HG03196 (cell line): Measurements from ENCODE around the gene ATP1A3.
"Not testable (repeated sequence)": the region's sequence is repeated elsewhere in the genome, so short reads cannot be mapped to it uniquely, and the experiment has no call there.

Experiments used
- ATAC-seq: cut with Tn5 transposase; IDR thresholded peaks from one replicate; pipeline ENCODE4 v1.9.1; 2021; ENCODE audit not compliant: unreplicated experiment

ATP1A3 gene

GRCh38 chr19:41993612-41994483 is at the start of gene ATP1A3:
Gene ATP1A3, minus strand, starts transcription at chr19:41994230. Its CDS starts 154 bp downstream, at chr19:41994076.
- ATAC-seq = no peak

GRCh38 chr19:42042455-42043170 is 48.6 kb upstream of the ATP1A3 start:
- no peak for ATAC-seq

GRCh38 chr19:42040491-42040890 is 46.5 kb upstream of the ATP1A3 start:
- ATAC-seq = not testable (repeated sequence)

GRCh38 chr19:42040031-42040430 is 46.0 kb upstream of the ATP1A3 start:
- ATAC-seq = no peak

DNA sequence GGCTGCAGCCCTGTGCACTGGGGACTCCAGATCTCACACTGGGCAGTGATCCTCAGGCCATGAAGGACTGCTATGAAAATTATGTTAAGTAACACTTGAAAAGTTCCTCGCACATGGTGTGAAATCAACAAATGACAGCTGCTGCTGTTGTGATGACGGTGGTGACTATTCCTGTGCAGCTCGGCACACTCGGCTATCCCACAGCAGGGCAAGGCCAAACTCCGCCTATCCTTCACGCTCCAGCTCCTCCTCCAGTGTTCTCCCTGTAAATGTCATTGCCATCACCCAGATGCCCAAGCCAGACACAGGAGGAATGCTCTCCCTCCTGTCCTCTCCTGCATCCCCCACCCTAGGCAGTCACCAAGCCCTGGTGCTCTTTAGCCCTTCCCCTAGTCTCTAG is 44.6 kb upstream of the ATP1A3 start:
- no peak for ATAC-seq

DNA sequence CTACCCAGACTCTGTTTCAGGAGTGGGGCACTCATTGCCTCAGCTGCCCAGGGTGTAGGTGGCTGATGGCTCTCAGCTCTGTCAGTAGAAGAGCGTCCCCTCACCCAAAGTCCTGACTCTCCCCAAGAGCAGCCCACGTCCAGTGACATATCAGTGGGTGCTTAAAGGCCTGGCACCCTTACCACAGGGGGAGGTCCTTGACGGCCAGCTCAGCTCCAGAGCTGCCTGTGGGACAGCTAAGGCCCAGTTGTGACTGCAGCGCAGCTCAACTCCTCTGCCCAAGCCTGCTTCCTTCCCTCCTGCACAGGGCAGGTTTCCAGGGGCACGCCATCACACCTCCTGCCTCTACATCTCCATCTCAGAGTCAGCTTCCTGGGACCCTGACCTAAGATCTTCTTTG is 43.6 kb upstream of the ATP1A3 start:
- ATAC-seq = no peak

GRCh38 chr19:42034640-42035391 is 40.8 kb upstream of the ATP1A3 start:
- ATAC-seq = not testable (repeated sequence)

DNA sequence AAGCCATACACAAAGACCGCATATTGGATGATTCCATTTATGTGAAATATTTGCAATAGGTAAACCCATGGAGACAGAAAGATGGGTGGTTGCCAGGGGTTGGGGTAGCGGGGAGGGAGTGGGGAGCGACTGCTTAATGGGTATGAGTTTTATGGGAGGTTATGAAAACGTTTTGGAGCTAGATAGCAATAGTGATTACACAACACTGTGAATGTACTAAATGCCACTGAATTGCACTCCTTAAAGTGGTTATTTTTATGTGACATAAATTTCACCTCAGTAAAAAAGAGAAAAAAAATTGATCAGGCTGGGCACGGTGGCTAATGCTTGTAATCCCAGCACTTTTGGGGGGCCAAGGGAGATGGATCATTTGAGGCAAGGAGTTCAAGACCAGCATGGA is 39.4 kb upstream of the ATP1A3 start:
- ATAC-seq = no peak

- ATAC-seq = no peak
Observed at GRCh38 chr19:42032431-42032830, 38.4 kb upstream of the ATP1A3 start.

DNA sequence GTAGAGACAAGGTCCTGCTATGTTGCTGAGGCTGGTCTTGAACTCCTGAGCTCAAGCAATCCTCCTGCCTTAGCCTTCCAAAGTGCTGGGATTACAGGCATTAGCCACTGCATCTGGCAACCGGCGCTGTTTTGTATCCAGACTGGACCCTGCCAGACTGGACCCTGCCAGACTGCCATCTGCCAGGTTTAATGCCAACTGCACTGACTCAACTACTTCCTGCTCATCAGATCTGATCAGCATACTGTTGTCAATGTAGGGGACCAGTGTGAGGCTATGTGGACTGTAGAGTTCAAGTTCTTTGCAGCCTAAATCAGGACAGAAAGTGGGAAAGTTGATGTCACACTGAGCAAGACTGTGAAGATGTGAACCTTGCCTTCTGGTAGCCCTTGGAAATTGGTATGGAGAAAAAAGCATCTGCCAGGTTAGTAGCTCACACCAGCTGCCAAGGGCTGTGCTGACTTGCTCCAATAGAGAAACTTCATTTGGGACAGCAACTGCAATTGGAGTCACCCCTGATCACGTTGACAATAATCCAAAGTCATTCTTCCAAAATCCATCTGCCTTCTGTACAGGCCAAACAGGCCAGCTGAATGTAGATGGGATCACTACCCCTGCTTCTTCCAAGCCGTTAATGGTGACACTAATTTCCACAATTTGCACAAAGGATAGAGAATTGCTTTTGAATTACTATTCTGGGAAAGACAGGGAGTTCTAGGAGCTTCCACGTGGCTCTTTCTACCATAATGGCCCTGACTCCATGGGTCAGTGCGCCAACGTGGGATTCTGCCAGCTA is 36.8 kb upstream of the ATP1A3 start:
- no peak for ATAC-seq

GRCh38 chr19:42028304-42029216 is 34.5 kb upstream of the ATP1A3 start:
- no peak for ATAC-seq

GRCh38 chr19:42024622-42025111 is 30.6 kb upstream of the ATP1A3 start:
- ATAC-seq = no peak

- ATAC-seq = no peak
Observed at GRCh38 chr19:42023943-42024260, 29.9 kb upstream of the ATP1A3 start.

- ATAC-seq = no peak
Observed at GRCh38 chr19:42023121-42023942, 29.3 kb upstream of the ATP1A3 start.

DNA sequence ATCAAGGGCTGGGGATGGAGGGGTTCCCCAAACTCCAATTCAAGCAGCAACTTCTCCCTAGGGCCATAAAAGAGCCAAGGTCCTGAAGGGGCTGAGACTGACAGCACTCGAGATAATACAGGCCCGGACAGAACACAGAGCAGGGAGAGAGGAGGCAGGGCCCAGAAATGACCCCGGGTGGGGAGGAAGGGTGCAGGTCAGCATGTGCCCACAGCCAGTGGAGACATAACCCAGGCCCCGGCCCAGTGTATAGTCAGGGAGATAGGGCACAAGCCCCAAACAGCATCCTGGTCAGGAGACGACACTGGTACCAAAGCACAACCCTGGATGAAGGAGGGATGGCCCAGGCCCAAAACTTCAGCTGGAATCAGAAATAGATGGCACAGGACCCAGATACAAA is 28.6 kb upstream of the ATP1A3 start:
- ATAC-seq = no peak

GRCh38 chr19:42021185-42021584 is 27.2 kb upstream of the ATP1A3 start:
- no peak for ATAC-seq

GRCh38 chr19:42018503-42019193 is 24.6 kb upstream of the ATP1A3 start:
- ATAC-seq = no peak

DNA sequence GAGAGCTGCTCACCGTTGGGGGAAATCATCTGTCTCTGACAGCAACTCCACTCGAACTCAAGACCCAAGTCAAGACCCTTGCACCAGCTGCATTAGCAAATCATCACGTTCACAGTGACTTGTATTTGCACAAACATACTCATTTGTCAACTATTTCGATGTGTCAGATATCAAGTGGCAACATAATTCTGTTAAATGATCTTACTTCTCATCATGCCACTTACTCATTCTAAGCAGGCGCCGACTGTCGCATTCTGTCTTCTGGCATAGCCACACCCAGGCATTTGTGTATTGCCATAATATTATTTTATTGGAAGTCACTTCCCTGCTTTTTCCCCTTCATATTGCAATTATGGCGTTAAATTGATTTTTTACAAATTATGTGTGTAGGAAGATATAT is 23.0 kb upstream of the ATP1A3 start:
- ATAC-seq = no peak
